NCI-H226 (cell line): Measurements from ENCODE around the gene LKAAEAR1.

Source experiments
- DNase-seq: peaks from one replicate; pipeline ENCODE4 v3.0.0-alpha.2; 2015

LKAAEAR1 gene

DNA sequence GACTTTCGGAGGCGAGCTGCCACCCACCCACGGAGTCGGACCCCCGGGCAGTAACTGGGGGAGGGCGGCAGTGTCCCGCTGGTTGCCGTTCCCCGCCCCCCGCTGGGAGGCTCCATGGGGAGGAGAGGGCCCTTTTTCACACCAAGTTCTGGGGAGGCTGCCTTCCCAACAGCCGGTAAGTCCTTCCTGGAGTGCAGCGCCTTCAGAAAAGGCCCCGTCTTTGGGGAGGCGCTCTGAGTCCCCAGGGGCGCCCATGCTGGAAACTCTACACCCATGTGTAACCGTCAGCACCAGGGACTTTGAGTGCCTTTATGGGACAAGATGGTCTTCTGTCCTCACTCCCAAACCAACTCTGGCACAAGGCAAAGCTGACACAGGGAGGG, 34.3 kb downstream of the LKAAEAR1 start:
- DNase-seq: no peak

DNA sequence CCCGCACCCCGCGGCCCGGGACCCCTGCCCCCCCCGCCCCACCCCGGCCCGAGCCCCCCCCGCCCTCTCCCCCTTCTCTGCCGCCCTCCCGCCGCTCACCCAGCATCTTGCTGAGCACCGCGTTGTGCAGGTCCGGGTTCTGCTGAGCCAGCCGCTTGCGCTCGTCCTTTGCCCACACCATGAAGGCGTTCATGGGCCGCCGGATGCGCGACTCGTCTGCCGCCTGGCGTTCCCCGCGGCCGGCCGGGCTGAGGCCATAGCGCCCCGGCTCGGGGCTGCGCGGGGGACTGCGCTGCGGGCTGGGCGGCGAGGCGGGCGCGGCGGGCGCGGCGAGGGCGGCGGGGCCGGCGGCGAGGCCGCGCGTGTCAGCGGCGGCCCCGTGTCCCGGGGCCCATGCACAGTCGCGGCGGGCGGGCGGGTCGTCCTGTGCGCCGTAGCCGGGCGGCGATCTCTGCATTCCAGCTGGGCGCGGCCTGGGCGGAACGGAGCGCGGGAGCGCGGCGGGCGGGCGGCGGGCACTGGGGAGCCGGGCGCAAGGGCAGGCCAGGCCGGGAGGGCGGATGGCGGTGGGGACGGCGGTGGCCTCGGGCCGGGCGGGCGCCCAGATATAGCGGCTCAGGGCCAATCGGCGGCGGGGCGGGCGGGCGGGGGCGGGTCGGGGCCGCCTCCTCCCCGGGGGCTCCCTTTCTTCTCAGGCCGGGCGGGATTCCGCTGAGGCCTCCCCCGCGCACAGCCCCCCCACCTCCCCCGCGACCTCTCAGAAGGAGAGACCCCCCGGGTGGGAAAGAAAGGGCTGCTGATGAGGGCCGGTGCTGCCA, 34.9 kb downstream of the LKAAEAR1 start, which contains the start of gene SOX18:
TSS of gene SOX18 (minus strand) at position 580 of the 818 bp plus-strand sequence. CDS start at position 457, 123 bp downstream.
- DNase-seq: no peak

DNA sequence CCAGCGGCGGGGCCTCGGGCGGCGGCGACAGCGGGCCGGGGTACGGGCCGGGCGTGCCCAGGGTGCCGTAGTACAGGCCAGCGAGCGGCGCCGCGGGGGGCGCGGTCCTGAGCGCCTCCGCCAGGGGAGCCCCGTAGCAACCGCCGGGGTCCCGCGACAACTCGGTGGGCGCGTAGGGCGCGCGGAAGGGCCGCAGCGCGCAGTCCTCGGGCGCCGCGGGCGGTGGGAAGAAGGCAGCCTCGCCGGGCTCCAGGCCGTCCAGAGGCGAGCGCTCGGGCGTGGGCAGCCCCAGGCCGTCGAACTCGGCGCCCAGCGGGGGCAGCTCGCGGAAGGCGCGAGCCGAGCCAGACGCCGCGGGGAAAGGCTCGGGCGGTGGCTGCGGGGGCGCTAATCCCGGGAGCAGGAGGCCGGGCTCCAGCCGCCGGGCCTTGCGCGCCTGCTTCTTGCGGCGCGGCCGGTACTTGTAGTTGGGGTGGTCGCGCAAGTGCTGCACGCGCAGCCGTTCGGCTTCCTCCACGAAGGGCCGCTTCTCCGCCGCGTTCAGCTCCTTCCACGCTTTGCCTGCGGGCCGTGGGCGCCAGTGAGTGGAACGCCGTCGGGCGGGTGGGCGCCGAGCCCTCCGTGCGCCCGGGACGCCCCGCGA, 35.7 kb downstream of the LKAAEAR1 start:
- DNase-seq: no peak

DNA sequence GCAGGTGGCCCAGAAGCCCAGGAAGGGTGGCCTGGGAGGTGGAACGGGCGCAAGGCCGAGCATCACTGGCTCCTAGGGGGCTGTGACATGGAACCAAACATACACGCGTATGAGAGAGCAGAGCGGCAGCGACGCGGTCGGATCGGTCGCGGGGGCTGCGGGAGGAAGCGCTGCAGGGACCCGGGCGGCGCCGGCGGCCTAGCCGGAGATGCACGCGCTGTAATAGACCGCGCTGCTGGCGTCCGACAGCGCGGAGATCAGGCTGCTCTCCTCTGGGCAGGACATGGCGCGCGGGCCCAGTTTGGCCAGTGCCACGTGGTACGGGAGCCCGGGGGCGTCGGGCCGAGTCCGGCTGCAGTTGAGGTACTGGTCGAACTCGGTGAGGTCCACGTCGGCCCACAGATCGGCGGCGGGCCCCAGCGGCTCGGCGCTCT, 36.2 kb downstream of the LKAAEAR1 start:
- DNase-seq: no peak

DNA sequence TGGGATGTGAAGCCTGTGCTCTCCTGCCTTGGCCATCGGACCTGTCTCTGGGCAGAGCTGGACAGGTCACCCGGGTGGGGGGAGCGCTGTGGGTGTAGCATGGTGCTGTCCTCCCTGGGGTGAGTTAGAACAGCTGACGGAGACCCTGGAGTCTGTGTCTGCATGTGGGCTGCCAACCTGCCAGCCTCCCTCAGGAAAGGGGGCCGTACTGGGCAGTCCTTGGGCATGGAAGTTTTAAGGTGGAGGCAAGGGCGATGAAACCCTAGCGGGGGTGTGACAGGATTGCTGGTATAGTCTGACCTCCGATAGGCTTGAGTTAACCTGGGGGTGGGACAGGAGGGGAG, 37.2 kb downstream of the LKAAEAR1 start:
- DNase-seq: no peak

DNA sequence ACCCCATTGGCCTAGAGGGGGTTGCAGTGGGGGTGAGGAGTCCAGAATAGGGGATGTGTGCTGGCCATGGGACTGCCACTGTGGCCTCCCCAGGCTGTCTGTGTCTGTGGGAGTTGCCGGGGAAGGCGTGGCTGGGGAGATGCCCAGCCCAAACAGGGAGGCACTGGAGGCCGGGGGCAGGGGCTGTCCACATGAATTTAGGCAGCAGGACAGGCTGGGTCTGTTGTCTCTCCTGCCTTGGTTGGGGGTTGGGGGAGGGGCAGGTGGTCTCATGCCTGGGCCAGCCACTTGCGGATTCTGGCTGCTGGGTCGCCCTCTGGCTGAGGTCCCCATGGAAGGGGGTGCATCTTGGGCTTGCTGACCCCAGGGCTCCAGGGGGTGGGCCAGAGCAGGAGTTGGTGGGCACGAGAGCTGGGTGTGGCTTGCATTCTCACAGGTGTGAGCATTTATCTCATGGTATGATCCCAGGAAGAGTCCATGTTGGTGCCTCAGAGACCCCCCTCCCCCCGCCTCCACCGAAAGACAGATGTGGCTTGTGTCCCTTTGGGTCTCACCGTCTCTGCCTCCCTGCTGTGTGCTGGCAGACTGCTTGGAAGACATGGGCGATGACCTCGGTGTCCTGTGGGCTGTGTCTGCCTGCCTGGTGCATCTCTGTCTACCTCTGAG, 38.7 kb downstream of the LKAAEAR1 start:
- no peak for DNase-seq

DNA sequence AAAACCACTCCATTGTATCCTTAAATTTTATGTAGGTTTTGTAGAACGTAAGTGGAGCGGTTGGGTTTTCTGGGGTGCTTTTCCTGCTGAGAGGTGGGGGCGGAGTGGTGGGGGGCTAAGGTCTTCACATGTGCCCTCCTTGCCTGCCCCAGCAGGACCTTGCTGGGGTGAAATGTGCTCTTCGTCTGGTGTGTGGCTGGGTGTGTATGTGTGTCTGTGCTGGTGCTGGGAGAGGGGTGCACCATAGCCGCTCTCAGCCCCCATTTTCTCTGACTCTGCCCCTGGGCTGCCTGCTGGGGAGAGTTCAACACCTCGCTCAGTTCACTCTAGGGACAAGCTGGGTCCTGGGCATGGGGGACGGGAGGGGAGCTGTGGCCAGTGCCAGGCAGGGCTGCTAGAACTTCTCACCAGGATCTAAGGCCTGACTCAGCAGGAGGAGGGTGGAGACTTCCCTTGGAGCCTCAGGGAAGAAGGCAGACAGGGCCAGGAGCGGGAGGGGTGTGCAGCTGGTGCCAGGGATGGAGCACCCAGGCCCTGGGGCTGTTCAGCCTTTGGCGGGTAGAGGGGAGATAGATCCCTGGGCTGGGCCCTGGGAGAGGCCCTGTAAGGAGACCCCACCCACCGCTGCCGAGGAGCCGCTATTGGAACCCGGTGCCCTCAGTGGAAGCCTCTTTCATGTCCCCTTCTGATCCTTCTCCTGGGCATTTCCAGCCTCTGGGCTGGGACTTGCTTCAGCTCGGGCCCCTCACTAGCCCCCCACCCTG, 39.5 kb downstream of the LKAAEAR1 start:
- peak; percentile 88 for DNase-seq

DNA sequence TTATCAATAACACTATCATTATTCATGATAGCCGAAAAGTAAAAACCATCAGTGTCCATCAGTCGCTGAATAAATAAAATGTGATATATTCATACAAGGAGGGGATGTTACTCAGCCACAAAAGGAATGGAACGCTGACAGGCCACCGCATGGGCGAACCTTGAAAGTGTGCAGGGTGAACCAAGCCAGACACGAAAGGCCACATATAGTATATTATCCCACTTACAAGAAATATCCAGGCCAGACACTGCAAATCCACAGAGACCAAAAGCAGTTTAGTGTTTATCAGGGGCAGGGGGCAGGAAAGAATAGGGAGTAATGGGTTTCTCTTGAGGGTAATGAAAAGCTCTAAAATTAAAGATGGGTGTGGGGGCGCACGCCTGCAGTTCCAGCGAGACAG, 40.4 kb downstream of the LKAAEAR1 start:
- DNase-seq: no peak

DNA sequence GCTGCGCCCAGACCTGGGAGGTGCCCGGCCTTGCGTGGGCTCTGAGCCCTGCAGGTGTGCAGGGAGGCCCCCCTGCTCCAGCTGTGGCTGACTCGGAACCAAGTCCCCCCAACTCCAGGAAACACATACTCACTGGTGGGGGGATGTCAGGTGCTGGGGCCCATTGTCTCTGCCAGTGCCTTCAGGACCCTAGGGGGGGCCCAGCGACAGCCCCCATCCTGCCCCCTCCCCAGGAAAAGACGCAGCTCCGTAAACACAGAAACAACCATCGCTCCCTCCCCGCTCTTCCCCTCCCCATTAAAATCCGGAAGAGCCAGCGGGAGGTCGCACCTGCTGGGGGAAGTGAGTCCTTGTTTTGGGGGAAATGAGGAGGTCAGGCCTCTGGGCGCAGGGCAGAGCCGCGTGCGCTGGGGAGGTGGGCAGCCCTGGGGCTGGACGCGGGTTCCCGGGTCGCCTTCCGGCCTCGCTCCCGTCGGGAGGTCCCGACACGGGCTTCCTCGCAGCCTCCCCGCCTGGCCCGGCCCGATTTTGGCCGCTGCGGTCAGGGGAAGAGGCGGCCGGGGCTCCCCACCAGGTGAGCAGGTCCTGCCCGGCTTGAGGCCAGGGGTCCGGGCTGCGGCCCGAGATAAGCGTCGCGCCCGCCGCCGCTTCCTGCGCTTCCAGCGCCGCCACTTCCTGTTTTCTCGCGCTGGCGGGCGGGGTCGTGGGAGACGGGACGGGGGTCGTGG, 42.0 kb downstream of the LKAAEAR1 start:
- DNase-seq: no peak

DNA sequence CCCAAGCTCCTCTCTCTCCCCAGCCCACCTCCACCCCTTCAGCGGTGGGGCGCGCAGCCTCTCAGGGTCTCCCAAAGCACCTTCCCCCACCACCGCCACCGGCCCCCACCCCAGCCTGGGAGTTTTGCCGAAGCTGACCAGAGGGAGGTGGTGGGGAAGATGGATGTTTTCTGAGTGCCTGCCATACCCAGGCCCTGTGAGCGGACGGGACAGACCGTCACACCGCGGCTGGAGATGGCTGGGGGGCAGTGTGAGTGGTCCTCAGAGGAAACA, 42.5 kb downstream of the LKAAEAR1 start:
- no peak for DNase-seq

DNA sequence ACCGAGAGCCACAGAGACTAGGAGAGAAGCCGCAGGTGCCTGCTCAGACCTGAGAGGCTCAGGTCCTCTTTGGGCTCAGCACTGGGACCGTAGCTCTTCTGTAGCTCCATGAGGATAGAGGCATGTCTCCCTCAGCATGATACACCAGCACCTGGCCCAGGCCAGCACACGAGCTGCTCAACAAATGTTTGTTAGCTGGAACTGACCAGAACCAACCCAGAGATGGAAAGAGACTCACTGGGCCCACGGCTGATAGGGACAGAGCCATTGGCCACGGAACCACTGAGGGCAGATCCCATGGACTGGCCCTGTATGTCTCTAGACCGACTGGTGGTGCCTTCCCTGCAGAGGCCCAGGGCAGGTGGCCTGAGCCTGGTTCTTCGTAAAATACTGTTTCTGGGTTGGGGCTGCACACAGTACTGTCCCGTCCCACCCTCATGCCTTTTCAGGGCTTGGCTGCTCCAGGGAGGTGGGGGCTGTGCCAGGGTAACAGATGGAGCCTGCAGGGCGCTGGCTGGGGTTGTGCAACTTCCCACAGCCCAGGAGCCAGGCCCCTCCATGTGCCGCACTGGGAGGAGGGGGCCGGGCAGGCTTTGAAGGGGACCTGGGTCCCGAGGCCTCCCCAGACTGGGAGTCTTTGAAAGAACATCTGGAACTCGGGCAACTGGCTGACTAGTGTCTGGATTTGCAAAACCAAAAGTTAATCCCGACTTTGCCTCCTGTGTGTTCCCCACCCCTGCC, 43.0 kb downstream of the LKAAEAR1 start:
- DNase-seq: no peak

DNA sequence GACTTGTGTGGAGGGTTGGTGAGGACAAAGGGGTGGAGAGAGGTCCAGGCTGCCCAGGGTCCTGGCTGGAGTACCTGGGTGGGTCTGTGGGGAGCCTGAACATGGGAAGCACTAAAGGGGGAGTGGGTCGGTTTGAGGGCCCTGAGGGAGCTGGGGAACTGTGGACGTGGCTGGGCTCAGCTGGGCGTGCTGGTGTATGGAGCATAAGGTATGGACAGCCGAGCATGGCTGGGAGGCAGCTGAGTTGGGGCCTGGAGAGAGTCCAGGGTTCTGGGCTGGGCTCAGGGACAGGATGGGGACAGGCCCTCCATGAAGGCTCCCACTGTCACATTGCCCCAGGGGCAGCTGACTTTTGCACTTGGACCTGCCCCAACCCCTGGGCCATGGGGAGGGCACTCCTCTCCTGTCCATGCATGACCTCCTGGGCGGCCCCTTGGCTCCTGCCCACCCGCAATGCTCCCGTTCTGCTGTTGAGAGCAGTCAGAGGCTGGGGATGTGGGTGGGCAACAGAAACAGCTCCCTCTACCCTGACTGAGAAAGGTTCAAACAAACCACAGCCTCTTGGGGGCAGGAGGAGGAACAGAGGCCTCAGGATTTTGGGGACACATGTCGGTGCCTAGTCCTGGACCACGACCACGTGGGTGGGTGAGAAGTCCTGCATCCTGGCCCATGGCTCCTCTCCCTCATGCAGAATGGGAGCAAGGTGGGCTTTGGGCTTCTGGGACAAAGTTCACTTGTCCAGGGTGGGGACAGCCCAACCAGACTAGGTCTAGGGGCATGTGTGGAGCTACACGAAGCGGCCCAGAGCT, 43.8 kb downstream of the LKAAEAR1 start:
- DNase-seq: no peak

DNA sequence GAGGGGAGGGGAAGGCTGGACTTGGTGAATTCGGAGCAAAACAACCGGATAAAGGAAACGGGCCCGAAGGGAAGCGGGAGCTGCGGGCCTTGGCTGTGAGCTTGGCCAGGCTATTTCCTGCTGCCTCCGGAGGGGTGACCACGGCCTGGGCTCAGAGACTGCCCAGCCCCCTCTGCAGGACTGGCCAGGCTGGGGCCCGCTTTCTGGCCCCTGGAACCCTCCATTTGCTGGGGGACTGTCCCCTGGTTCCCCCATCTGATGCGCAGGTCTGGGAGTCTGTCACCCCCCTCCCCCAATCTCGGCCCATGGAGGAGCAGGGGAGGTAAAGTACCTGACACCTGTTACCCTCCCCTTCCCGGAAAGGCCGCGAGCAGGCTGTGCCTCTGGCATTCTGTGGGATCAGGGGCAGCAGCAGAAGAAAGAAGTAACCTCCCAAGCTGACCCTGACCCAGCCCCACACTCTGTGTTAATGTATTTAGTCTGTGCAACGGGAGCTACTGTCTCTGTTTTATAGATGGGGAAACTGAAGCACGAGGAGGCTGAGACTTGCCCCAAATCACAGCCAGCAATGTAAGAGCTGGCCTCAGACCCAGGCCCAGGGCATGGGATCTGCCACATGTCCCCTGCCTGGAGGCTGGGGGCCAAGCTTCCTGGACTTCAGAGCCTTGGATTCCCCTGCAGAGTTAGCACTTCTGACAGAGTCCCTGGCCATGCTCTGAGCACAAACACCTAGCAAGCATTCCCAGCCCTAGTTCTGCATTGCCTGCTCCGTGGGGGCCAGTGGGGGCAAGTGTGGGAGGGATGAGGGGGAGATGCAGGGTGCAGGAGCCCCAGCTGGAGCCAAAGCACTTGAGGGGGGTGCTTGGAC, 44.7 kb downstream of the LKAAEAR1 start:
- DNase-seq: no peak

DNA sequence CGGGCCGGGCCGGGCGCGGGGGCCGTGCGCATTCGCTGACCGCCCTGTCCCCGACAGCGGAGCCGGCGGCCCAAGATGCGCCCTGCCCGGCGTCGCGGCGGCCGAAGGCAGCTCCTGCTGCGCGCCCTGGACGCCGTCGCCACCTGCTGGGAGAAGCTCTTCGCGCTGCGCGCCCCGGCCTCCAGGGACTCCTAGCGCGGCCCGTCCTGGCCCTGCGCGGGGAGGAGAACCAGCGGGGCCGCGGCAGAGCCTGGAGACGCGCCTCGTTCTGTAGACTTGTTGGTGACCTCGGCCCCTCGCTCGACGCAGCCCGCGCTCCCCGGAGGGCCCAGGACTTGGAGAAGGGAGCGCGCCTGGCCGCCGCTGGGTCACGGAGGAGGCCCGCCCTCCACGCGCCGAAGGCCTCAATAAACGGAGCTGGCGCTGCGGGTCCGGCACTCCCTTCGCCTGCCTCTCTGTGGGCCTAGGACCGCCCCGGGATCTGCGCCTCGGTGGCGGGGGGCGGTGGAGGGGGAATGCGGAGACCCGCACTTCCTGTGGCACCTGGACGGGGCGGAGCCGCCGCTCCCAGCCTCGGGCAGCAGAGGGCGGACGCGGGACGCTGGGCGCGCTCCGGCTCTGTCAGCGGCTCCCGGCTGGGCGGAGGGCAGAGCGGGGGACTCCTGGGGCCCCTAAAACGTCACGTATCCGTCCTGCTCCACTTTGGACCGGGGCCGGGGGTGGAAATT, 45.5 kb downstream of the LKAAEAR1 start:
- DNase-seq: peak; percentile 66

DNA sequence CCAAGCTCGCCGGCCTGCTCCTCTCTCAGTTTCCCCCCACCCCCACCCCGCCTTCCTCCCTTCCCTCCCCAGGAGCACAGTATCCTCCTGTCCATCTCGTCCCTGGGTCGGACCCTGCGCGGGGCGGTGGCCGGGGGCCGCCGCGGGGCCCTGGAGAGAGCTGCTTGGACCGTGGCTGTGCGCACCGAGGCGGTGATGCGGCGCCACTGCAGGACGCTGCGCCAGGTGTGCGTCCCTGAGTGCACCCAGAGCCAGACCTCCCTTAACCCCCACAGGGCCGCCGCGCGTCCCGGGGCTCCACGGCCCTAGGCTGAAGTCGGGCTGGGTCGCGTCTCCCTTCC, 46.0 kb downstream of the LKAAEAR1 start:
- DNase-seq: no peak

DNA sequence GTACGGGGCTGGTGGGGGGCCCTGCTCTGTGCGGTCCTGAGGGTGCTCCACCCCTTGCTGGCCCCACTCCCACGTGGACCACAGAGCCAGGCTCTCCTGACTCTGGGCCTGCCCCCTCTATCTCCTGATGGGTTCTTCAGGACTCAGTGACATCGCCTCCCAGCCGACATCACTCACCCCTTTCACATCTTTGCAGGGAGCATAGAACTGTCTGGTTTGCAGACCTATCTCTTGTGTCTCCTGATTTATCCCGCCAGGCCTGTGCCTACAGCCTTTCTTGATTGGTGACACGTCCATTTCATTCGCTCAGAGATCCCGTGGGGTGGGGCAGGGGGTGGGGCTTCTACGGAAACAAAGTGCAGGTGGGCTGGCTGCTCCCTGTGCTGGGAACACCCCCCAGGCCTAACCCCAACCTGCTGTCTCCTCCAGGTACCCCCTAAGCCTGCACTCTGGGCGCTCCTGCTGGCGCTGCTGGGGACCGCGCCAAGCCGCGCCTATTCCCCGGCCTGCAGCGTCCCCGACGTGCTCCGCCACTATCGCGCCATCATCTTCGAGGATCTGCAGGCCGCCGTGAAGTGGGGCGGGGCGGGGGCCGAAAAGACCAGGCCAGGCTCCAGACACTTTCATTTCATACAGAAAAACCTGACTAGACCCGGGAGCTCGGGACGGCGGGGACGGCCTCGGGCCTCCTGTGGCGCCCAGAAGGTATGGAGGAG, 46.5 kb downstream of the LKAAEAR1 start:
- DNase-seq: no peak

DNA sequence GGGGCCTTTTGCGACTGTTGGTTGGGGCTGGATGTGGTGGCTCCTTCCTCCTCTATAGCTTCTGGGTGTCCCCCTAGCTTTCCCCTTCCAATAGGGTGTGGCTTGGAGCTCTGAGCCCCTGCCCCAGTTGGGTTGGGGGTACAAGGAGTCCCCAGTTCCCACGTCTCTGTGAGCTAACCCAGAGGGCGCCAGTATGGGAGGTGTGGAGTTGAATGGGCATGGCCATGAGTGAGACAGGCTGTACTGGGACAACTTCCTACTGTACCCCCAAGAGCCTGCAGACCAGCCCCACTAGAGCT, 47.0 kb downstream of the LKAAEAR1 start:
- DNase-seq: no peak

DNA sequence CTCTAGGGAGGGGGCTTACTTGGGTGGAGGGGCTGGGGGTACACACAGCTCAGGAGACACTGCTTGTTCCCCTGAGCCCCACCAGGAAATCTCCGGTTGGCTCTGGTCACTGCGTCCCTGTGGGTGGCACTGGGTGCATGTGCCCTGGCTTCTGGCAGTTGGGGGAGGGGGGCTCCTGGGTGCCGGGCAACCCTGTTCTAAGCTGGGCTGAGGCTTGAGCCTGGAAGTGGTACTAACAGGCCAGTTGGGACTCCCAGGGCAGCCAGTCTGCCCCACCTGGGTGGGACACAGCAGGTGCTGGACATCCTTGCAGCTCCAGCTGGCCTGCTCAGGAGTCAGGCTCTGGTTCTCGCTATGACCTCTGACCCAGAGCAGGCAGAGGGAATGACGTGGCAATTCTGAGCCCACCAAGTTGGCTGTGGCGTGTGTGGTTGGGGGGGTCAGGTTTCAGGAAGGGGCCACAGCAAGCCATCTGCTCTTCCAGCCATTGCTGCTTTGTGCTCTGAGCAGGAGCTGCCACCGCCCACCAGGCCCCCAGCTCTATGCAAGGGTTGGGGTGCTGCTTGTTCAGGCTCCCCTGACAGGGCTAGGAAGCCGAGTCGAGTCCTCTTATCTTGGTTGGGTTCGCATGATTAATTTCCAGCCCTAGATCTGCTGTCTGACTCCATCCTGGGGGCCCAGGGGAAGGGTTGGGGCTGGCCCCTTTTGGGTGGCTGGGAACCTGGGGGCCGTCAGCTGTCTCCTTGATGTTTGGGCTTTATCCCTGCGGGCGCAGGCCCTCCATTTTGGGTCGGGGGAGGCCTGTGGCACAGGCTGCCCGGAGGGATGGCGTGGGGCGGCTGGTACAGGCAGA, 47.6 kb downstream of the LKAAEAR1 start:
- no peak for DNase-seq
